Measurements from ENCODE around the gene NPIPA1.

DNA sequence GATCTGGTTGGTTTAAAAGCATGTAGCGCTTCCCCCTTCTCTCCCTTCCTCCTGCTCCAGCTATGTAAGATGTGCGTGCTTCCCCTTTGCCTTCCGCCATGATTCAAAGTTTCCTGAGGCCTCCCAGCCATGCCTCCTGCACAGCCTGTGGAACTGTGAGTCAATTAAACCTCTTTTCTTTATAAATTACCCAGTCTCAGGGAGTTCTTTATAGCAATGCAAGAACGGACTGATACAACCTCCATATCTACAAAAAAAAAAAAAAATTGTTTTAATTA, 21.0 kb downstream of the NPIPA1 start:
- TF ChIP-seq, protein P1, sequence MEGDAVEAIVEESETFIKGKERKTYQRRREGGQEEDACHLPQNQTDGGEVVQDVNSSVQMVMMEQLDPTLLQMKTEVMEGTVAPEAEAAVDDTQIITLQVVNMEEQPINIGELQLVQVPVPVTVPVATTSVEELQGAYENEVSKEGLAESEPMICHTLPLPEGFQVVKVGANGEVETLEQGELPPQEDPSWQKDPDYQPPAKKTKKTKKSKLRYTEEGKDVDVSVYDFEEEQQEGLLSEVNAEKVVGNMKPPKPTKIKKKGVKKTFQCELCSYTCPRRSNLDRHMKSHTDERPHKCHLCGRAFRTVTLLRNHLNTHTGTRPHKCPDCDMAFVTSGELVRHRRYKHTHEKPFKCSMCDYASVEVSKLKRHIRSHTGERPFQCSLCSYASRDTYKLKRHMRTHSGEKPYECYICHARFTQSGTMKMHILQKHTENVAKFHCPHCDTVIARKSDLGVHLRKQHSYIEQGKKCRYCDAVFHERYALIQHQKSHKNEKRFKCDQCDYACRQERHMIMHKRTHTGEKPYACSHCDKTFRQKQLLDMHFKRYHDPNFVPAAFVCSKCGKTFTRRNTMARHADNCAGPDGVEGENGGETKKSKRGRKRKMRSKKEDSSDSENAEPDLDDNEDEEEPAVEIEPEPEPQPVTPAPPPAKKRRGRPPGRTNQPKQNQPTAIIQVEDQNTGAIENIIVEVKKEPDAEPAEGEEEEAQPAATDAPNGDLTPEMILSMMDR (conservative IDR thresholded peaks at IDR 0.05 in 1 of 2, IDR thresholded peaks at IDR 0.05 in 1 of 2; ENCODE audit: extremely low read depth in 1 of 2, insufficient read depth in 1 of 2, low read depth in 1 of 2, low read length in 2 of 2) = no peak
- no peak for TF ChIP-seq EZH2 (IDR thresholded peaks at IDR 0.05; ENCODE audit: borderline replicate concordance, low read length)
